Measurements from ENCODE around the gene DTD1.
"Not testable (repeated sequence)": the region's sequence is repeated elsewhere in the genome, so short reads cannot be mapped to it uniquely, and the experiment has no call there.

Gene DTD1

DNA sequence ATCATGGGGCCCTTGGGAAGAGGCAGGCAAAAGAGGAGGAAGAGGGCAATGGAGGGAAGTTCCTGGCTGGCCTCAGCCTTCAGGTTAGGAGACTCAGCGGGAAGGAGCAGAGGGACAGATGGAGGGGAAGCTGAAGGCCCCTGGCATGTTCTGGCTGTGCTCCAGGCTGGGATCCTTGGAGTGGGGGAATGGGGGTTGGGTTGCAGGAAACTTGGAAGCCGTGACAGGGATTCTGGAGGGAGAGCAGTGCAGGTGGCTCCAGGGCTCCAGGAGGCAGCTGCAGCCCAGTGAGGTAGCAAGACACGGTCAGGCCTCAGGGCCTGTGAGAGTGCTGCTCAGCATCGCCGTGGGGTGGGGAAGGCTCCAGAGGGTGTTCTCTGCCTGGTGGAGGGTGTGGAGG lies 161.1 kb downstream of the DTD1 start:
- FAIRE-seq = no peak

- no peak for FAIRE-seq
These were observed 161.7 kb downstream of the DTD1 start for GRCh38 chr20:18749528-18749927.

GRCh38 chr20:18750735-18751134 lies 162.9 kb downstream of the DTD1 start:
- no peak for FAIRE-seq

DNA sequence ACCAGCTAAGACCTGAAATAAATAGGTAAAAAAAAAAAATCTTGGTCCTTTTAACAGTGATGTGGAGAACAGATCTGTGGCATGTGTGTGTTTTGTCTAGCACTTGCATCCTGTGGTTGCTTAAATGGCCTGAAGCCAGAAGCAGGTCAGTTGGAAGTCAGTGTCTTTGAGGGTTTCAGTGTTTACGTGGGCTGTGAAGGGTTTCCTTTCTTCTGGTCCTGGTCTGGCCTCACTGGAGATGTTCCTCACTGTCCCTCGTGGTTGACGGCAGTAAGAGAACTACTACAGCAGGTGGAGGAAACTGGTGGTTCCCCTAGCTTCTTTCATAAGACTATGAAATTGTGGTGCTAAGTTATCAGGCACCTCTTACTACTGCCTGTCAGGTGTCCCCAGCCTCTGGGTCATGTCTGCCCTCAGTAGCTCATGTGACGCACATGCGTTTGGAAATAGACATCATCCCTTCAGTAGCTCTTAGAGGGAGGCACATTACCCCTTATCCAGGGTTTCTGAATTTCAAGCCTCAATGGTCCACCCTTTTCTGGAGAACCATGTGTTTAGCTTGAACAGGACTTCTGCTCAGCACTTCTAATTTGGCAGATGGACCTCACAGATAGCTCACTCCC lies 166.3 kb downstream of the DTD1 start:
- FAIRE-seq = no peak

GRCh38 chr20:18754653-18755045 lies 166.8 kb downstream of the DTD1 start:
- FAIRE-seq = no peak

GRCh38 chr20:18760852-18761251 lies 173.0 kb downstream of the DTD1 start:
- not testable (repeated sequence) for FAIRE-seq

GRCh38 chr20:18767676-18768075 lies 179.8 kb downstream of the DTD1 start:
- no peak for FAIRE-seq

- no peak for FAIRE-seq
These were observed 185.7 kb downstream of the DTD1 start for GRCh38 chr20:18773566-18773965.

DNA sequence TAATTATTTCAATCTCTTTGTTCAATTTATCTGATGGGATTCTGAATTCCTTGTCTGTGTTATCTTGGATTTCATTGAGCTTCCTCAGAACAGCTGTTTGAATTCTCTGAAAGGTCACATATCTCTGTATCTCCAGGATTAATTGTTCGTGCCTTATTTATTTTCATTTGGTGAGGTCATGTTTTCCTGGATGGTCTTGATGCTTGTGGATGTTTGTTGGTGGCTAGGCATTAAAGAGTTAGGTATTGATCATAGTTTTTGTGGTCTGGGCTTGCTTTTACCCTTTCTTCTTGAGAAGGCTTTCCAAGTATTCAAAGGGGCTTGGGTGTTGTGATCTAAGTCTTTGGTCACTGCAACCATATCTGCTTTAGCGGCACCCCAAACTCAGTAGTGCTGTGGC lies 186.4 kb downstream of the DTD1 start:
- no peak for FAIRE-seq

DNA sequence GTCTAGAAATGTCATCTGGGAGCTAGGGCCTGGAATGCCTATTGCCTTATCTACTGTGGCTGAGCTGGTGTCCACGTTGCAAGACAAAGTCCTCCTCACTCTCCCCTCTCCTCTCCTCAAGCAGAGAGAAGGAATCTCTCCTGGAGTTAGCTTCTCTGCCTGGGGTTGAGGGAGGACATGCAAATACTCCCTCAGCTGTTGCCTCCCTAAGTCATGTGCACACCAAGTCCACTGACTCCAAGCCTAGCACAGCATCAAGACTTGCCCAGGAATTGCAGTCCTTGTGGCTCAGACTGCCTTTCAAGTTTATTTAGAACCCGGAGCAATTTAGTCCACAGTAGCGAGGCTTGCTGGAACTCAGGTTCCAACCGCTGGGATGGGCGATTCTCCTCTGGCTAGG lies 187.8 kb downstream of the DTD1 start:
- FAIRE-seq = no peak

DNA sequence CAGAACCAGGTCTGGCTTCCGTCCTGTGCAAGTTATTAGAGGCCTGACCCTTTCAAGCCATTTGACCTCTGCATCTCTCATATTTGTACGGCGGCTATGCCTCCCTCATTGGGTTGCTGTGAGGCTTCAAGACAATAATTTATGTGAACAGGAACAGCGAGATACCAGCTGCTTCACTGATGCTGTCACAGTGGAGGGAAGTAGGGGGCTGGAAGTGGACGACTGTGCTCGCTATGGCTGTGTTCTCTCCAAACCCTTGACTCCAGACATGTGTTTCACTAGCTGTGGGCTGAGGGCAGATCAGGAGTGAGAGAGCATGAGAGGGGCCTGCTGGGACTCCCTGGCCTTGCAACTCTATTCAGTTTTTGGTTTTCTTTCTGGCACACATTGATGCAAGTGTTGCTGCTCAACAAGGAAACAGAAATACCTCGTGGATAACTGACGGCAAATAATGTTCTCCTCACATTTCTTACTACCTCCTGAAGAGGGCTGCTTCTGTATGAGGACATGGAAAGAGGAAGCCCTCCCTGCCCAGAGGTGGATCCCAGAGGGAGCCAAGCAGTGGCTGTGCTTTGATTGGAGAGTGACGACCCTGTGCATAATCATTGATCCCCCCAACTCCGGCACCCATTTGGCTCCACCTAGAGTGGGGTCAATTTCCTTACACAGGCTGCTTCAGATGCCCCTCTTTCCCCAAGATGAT lies 191.0 kb downstream of the DTD1 start:
- no peak for FAIRE-seq

DNA sequence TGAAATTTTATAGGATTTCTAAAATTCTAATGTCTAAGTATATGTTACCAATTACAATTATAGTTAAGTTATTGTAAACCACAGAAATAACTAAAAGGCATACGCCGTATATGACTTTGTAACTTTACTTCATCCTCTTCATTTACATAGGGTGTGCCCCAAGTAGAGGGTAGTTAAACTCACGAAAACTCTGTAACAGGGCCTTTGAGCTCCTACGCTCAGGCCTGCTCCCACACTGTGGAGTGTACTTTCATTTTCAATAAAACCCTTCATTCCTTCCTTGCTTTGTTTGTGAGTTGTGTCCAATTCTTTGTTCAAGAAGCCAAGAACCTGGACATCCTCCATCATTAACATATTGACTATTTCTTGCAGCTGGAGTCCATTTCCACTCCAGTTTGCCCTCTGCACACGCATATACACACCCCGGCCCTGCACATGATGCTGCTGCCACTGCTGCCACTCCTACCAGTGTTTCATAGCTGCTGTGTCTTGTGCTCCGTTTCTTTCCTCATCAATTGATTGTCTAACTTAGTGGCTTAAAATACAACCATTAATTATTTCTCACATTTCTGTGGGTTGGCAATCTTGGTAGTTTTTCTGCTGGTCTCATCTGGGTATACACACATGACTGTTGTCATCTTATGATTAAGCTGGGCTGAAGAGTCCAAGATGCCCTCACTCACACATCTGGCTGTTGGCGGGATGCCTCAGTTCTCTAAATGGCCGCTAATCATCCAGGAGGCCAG lies 192.7 kb downstream of the DTD1 start:
- no peak for FAIRE-seq

- no peak for FAIRE-seq
These were observed 193.7 kb downstream of the DTD1 start for GRCh38 chr20:18781509-18781908.

DNA sequence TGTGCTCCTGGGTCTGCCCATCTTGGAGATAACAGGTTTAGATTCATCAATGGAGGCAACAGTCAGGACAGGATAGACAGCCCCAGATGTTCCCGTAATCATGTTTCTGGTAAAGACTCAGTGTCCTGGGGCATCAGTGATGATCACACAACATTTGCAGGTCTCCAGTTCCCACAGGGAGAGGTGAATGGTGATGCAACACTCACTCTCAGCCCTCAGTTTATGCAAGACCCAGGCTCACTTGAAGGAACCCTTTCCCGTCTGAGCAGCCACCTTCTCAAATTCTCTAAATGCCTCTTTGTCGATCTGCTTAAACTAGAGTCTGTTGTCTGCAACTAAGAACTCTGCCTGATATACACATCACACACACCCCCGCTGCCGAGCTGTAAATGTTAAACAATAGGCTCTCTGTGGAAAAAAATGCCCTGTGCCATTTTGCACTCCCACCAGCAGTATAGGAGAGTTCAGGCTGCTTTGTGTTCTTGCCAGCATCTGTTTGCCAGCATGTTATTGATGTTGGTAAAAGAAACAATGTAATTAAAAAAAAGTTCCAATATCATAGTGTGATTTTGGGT lies 195.6 kb downstream of the DTD1 start:
- no peak for FAIRE-seq

DNA sequence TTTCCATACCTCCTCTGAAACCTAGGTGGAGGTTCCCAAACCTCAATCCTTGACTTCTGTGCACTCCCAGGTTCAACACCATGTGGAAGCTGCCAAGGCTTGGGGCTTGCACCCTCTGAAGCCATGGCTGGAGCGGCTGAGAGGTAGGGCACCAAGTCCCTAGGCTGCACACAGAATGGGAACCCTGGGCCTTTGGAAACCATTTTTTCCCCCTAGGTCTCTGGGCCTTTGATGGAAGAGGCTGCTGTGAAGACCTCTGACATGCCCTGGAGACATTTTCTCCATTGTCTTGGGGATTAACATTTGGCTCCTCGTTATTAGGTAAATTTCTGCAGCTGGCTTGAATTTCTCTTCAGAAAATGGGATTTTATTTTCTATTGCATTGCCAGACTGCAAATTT lies 199.2 kb downstream of the DTD1 start:
- not testable (repeated sequence) for FAIRE-seq

GRCh38 chr20:18788021-18788420 lies 200.2 kb downstream of the DTD1 start:
- no peak for FAIRE-seq

GRCh38 chr20:18790787-18791186 lies 202.9 kb downstream of the DTD1 start:
- FAIRE-seq = no peak

DNA sequence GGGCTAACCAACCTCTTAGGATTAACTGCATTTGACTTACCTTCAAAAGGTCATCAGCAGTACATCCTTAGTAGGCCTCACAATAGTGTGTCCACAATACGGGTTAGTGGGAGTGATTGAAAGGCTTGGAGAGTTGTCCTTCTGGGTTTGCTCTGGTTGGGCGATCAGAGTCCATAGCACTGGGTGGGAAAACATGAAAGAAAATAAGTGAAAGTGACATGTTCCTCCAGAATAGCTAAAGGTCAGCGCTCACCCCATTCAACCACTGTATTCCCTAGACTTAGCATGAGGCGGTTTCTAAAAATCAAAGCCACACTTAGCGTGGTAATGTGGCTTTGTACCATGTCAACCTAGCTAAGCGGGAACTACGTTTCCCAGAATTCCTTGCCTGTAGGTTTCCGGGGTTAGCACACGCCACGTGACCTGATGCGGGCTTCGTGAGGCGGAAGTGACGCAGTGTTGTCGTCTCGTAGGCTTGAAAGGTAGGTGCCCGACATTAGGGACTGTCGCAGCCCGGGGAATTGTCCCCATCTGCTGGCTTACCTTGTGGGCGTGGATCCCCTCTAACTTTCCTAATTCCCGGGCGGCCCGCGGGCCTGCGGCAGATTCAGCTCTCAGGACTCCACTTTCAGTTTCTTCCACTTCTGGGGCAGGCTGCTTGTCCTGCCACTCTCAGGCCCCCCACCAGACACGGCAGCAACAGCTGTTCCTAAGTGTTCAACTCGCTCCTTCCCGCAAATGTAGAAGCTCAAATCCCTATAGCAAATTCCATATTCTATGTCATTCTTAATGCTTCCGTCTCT lies 206.0 kb downstream of the DTD1 start:
- peak; percentile 96 for FAIRE-seq

- no peak for FAIRE-seq
These were observed 206.6 kb downstream of the DTD1 start for GRCh38 chr20:18794428-18794787.

- FAIRE-seq = no peak
These were observed 207.5 kb downstream of the DTD1 start for GRCh38 chr20:18795366-18795765.

DNA sequence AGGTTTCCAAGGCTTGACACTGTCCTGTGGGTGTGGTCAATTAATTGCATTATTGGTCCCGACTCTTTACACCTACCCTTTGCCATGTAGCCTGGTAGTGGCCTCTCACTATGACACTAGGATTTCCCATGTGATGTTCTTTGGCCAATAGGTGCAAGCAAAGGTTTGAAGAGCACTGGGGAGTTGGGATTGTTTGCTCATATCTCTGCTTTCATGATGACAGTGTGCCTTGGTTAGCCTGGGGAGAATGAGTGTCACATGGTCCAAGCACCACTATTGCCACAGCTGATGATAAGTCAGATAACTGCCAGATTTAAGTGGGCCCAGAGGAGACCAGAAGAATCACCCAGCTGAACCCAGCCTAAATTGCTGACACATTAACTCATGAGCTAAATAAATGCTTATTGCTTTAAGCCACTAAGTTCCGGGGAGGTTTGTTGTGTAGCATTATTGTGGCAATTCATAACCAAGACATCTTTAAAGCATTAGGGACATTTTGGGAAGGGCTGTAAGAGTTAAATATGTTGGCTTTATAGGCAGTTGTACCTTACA lies 208.5 kb downstream of the DTD1 start:
- no peak for FAIRE-seq

- no peak for FAIRE-seq
These were observed 213.7 kb downstream of the DTD1 start for GRCh38 chr20:18801516-18801915.
